Measurements from ENCODE around the gene METAP1. TPM values are rescaled to one million over a fixed set of nuclear protein-coding genes. Genes with fewer than 3 reads are reported as not detected.

The METAP1 gene
- total RNA-seq (37.5 TPM), polyA plus RNA-seq (10 to 100 TPM; 30.8 to 43.8 (median 33.0) TPM)

DNA sequence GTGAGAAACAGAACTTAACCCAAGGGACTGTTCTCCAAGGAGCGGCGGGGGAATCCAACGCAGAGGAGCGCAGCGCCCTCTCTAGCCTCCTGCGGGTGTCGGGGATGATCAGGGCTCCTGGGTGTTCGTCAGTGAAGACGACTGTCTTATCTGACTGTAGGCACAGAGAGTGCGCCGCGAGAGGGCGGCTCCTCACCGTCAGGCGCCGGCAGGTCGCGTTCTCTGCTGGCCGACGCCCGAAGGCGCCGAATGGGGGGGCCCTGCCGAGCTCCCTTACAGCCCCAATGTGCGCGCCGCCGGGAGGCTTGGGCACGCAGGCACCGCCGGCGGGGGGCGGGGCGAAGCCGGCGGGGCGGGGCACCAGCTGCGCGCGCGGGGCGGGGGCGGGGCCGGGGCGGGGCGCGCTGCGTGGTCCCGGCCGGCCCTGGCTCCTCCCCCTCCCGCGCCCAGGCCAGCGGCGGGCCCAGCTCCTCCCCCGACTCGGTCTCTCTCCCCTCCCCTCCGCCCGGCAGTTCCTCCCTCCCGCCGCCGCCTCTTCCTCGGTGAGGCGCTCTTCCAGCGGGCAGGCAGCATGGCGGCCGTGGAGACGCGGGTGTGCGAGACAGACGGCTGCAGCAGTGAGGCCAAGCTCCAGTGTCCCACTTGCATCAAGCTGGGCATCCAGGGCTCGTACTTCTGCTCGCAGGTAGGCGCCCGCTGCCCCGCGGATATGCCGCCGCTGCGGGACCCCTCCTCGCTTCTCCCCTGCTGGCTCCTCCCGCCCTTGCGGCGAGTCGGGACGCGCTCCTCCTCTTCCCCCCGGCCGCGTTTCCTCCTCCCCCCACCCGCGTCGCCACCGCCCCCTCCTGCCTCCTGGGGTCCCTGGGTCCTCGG is at the start of gene METAP1:
Gene METAP1 (plus strand): TSS at position 539 of the 873 bp plus-strand sequence. CDS start 33 bp downstream, at position 572.
- Histone ChIP-seq H3K27me3 (ENCODE audit: control insufficient read depth, insufficient read depth, low read length) (no peaks in the 10 kb centered on the region), H3K9me3 (ENCODE audit: control insufficient read depth in 2 of 2, low read length in 2 of 2) (no peaks in the 10 kb centered on the region), H3K36me3 (ENCODE audit: control insufficient read depth, insufficient read depth, low read length) (no peaks in the 10 kb centered on the region), H3K4me1 (ENCODE audit: control insufficient read depth, insufficient read depth, low read length, poor library complexity, severe bottlenecking) (peaks cover 23% of the 10 kb centered on the region), H3K27ac (ENCODE audit: insufficient read depth, low read length, poor library complexity, severe bottlenecking) (peak within 1 kb of the TSS; percentile 92), H3K4me3 (ENCODE audit: low read depth, low read length) (peak within 1 kb of the TSS; percentile 94)
- peak; percentile 94 to 99 (median 96) for DNase-seq
- Mint-ChIP-seq H3K36me3 (peaks cover 6% of the 10 kb centered on the region), H3K9me3 (peaks cover 0 to 2% (median 0%) of the 10 kb centered on the region in 7 donors), H3K27ac (peak within 1 kb of the TSS; percentile 99), H3K27me3 (no peaks in the 10 kb centered on the region), H3K4me3 (peak within 1 kb of the TSS; percentile 83 to 95 (median 94)), H3K4me1 (peaks cover 31 to 53% (median 41%) of the 10 kb centered on the region in 4 donors)
- peak; percentile 93 to 94 for ATAC-seq (ENCODE audit: low read depth in 2 of 2)

DNA sequence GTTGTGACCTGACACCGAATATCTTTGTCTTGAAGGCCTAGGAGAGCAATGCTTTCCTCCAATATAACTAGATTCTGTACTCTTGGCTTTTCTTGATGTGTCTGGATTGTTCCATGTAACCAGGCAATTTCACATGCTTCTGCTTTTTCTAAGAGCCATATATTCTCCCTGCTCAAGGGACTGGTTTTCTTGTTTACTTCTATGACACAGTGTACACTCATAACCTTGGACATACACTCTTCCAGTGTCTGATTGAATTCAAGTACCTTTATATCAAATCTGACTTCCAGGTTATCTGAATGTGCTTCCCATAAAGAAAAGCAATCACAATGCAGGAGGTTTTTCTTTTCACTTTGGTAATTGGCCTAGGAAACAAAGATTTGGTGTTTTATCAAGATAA is 49.2 kb upstream of the METAP1 start:
- Mint-ChIP-seq H3K27ac (no peak overlapping the region), H3K36me3 (no peaks in the 10 kb centered on the region), H3K4me3 (no peak overlapping the region), H3K27me3 (peaks cover 10% of the 10 kb centered on the region), H3K9me3 (no peaks in the 10 kb centered on the region), H3K4me1 (no peaks in the 10 kb centered on the region)
- H3K27ac ChIP-seq (ENCODE audit: insufficient read depth, low read length, poor library complexity, severe bottlenecking), result no peak overlapping the region
- H3K36me3 ChIP-seq (ENCODE audit: control insufficient read depth, insufficient read depth, low read length), result no peaks in the 10 kb centered on the region
- H3K9me3 ChIP-seq (ENCODE audit: control insufficient read depth in 2 of 2, low read length in 2 of 2), result no peaks in the 10 kb centered on the region
- no peaks in the 10 kb centered on the region for H3K27me3 ChIP-seq (ENCODE audit: control insufficient read depth, insufficient read depth, low read length)
- no peak overlapping the region for H3K4me3 ChIP-seq (ENCODE audit: low read depth, low read length)
- ATAC-seq (ENCODE audit: low read depth in 2 of 2) (no peak), DNase-seq (no peak)
- no peaks in the 10 kb centered on the region for H3K4me1 ChIP-seq (ENCODE audit: control insufficient read depth, insufficient read depth, low read length, poor library complexity, severe bottlenecking)

DNA sequence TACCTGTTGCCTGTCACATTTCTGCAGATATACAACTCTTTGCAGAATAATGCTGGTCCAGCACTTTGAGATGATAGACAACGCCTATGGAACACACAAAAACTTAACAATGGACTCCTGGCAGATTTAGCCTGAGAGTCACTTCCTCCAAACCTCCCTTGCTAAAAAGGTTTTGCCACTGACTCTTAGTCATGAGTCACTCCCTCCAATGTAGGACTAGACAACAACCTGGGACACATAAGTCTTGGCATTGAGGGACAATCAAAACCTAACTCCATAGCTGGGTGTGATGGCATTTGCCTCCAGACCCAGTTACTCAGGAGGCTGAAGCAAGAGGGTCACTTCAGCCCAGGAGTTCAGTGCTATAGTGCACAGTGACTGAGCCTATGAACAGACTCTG is 44.6 kb upstream of the METAP1 start:
- no peak overlapping the region for H3K4me3 Mint-ChIP-seq
- H3K4me1 ChIP-seq (ENCODE audit: control insufficient read depth, insufficient read depth, low read length, poor library complexity, severe bottlenecking), result no peaks in the 10 kb centered on the region
- peaks cover 0 to under 1% (median 0%) of the 10 kb centered on the region in 7 donors for H3K9me3 Mint-ChIP-seq
- DNase-seq (no peak), ATAC-seq (ENCODE audit: low read depth in 2 of 2) (no peak)
- H3K27me3 Mint-ChIP-seq, result peaks cover 15% of the 10 kb centered on the region
- no peaks in the 10 kb centered on the region for H3K27me3 ChIP-seq (ENCODE audit: control insufficient read depth, insufficient read depth, low read length)
- no peaks in the 10 kb centered on the region for H3K36me3 ChIP-seq (ENCODE audit: control insufficient read depth, insufficient read depth, low read length)
- no peak overlapping the region for H3K27ac ChIP-seq (ENCODE audit: insufficient read depth, low read length, poor library complexity, severe bottlenecking)
- no peak overlapping the region for H3K4me3 ChIP-seq (ENCODE audit: low read depth, low read length)
- H3K4me1 Mint-ChIP-seq, result no peaks in the 10 kb centered on the region
- no peak overlapping the region for H3K27ac Mint-ChIP-seq
- H3K36me3 Mint-ChIP-seq, result no peaks in the 10 kb centered on the region
- no peaks in the 10 kb centered on the region for H3K9me3 ChIP-seq (ENCODE audit: control insufficient read depth in 2 of 2, low read length in 2 of 2)

DNA sequence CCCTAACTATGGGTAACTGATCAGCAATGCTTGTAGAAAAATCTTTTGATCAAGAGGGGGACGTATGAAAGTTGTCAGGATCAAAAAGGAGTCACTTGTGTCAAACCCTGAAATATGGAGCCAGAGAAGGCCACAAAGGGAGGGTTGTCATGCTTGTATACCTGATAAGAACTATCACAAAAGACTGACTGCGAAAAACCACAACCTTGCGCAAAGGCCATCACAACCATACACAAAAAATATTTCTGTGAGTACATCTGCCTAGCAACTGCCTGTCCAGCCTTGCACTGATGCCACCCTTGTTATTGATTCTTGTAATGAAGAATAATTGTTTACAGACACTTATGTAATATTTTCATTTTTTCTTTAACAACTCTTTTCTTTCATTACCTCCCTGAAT is 43.8 kb upstream of the METAP1 start:
- Histone ChIP-seq H3K4me1 (ENCODE audit: control insufficient read depth, insufficient read depth, low read length, poor library complexity, severe bottlenecking) (no peaks in the 10 kb centered on the region), H3K4me3 (ENCODE audit: low read depth, low read length) (no peak overlapping the region), H3K27ac (ENCODE audit: insufficient read depth, low read length, poor library complexity, severe bottlenecking) (no peak overlapping the region), H3K27me3 (ENCODE audit: control insufficient read depth, insufficient read depth, low read length) (no peaks in the 10 kb centered on the region), H3K36me3 (ENCODE audit: control insufficient read depth, insufficient read depth, low read length) (no peaks in the 10 kb centered on the region), H3K9me3 (ENCODE audit: control insufficient read depth in 2 of 2, low read length in 2 of 2) (no peaks in the 10 kb centered on the region)
- no peaks in the 10 kb centered on the region for H3K36me3 Mint-ChIP-seq
- H3K27me3 Mint-ChIP-seq, result peaks cover 9% of the 10 kb centered on the region
- peak overlapping the region in 1 of 3 donors; percentile 25 for H3K27ac Mint-ChIP-seq
- H3K4me1 Mint-ChIP-seq, result no peaks in the 10 kb centered on the region
- DNase-seq (no peak), ATAC-seq (ENCODE audit: low read depth in 2 of 2) (no peak)
- H3K4me3 Mint-ChIP-seq, result no peak overlapping the region
- H3K9me3 Mint-ChIP-seq, result peaks cover 0 to 1% (median 0%) of the 10 kb centered on the region in 7 donors

DNA sequence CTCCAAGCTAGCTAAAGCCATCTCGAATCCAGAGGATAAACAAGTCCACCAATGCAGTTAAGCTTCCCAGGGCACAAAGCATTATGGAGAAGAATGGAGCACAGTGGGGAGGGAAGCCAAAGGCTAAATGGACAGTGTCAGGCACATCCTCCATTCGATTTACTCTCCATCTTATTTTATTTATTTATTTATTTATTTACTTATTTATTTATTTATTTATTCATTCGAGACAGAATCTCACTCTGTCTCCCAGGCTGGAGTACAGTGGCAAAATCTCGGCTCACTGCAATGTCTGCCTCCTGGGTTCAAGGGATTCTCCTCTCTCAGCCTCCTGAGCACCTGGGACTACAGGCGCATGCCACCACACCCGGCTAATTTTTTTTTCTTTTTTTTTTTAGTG is 40.3 kb upstream of the METAP1 start:
- Mint-ChIP-seq H3K9me3 (peaks cover 0 to 1% (median 0%) of the 10 kb centered on the region in 7 donors), H3K4me3 (no peak overlapping the region), H3K27ac (no peak overlapping the region), H3K36me3 (no peaks in the 10 kb centered on the region), H3K27me3 (peaks cover 9% of the 10 kb centered on the region), H3K4me1 (peaks cover 0 to 3% (median 0%) of the 10 kb centered on the region in 4 donors)
- DNase-seq, result no peak
- H3K36me3 ChIP-seq (ENCODE audit: control insufficient read depth, insufficient read depth, low read length), result no peaks in the 10 kb centered on the region
- H3K27me3 ChIP-seq (ENCODE audit: control insufficient read depth, insufficient read depth, low read length), result no peaks in the 10 kb centered on the region
- no peak overlapping the region for H3K27ac ChIP-seq (ENCODE audit: insufficient read depth, low read length, poor library complexity, severe bottlenecking)
- no peak for ATAC-seq (ENCODE audit: low read depth in 2 of 2)
- no peak overlapping the region for H3K4me3 ChIP-seq (ENCODE audit: low read depth, low read length)
- H3K4me1 ChIP-seq (ENCODE audit: control insufficient read depth, insufficient read depth, low read length, poor library complexity, severe bottlenecking), result no peaks in the 10 kb centered on the region
- no peaks in the 10 kb centered on the region for H3K9me3 ChIP-seq (ENCODE audit: control insufficient read depth in 2 of 2, low read length in 2 of 2)

DNA sequence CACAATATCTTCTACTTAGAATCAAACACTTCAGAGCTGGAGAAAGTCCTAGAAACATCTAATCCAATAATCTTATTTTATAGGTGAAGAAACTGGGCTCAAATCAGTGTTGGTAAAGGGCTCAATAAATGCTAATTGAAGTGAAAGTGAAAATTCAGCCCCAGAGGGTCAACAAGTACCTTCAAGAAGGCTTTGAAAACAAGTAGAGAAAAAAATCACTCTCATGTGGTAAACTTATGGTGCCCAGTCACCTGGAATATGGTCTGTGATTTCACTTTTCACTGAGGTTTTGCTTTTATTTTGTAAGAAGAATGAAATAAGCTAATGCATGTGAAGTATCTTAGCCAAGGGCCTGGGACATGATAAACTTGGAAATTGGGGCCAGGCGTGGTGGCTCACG is 37.5 kb upstream of the METAP1 start:
- peak in 1 of 3 donors; percentile 2 for DNase-seq
- H3K36me3 Mint-ChIP-seq, result no peaks in the 10 kb centered on the region
- peaks cover 0 to 1% (median 0%) of the 10 kb centered on the region in 7 donors for H3K9me3 Mint-ChIP-seq
- H3K27me3 Mint-ChIP-seq, result peaks cover 5% of the 10 kb centered on the region
- Histone ChIP-seq H3K36me3 (ENCODE audit: control insufficient read depth, insufficient read depth, low read length) (no peaks in the 10 kb centered on the region), H3K4me3 (ENCODE audit: low read depth, low read length) (no peak overlapping the region), H3K27ac (ENCODE audit: insufficient read depth, low read length, poor library complexity, severe bottlenecking) (no peak overlapping the region), H3K27me3 (ENCODE audit: control insufficient read depth, insufficient read depth, low read length) (no peaks in the 10 kb centered on the region), H3K9me3 (ENCODE audit: control insufficient read depth in 2 of 2, low read length in 2 of 2) (no peaks in the 10 kb centered on the region), H3K4me1 (ENCODE audit: control insufficient read depth, insufficient read depth, low read length, poor library complexity, severe bottlenecking) (no peaks in the 10 kb centered on the region)
- no peak overlapping the region for H3K4me3 Mint-ChIP-seq
- no peak overlapping the region for H3K27ac Mint-ChIP-seq
- H3K4me1 Mint-ChIP-seq, result peaks cover 0 to 3% (median 0%) of the 10 kb centered on the region in 4 donors
- ATAC-seq (ENCODE audit: low read depth in 2 of 2), result no peak

DNA sequence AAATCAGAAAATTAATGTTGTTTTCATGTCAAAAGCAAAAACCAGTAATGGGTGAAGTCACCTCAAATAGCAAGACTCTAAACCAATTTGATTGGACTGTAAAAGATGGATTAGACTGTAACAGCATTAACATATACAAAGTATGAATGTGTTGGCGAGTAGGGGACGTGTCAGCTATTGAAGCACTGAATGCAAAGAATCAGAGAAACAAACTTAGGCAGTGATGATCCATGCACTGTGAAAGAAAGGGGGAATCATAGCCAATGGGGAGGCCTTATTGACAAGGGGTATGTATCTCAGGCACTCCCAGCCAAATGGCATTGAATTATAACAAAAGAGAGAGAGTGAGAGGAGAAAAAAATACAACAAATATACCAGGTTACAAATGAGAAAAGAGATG is 36.1 kb upstream of the METAP1 start:
- no peaks in the 10 kb centered on the region for H3K4me1 ChIP-seq (ENCODE audit: control insufficient read depth, insufficient read depth, low read length, poor library complexity, severe bottlenecking)
- peaks cover 3% of the 10 kb centered on the region for H3K27me3 ChIP-seq (ENCODE audit: control insufficient read depth, insufficient read depth, low read length)
- no peak overlapping the region for H3K4me3 ChIP-seq (ENCODE audit: low read depth, low read length)
- no peak for ATAC-seq (ENCODE audit: low read depth in 2 of 2)
- no peaks in the 10 kb centered on the region for H3K9me3 ChIP-seq (ENCODE audit: control insufficient read depth in 2 of 2, low read length in 2 of 2)
- Mint-ChIP-seq H3K36me3 (no peaks in the 10 kb centered on the region), H3K27me3 (peaks cover 5% of the 10 kb centered on the region), H3K4me3 (no peak overlapping the region), H3K9me3 (peaks cover 0 to 1% (median 0%) of the 10 kb centered on the region in 7 donors), H3K4me1 (peaks cover 0 to 3% (median 0%) of the 10 kb centered on the region in 4 donors), H3K27ac (no peak overlapping the region)
- no peaks in the 10 kb centered on the region for H3K36me3 ChIP-seq (ENCODE audit: control insufficient read depth, insufficient read depth, low read length)
- no peak for DNase-seq
- no peak overlapping the region for H3K27ac ChIP-seq (ENCODE audit: insufficient read depth, low read length, poor library complexity, severe bottlenecking)

DNA sequence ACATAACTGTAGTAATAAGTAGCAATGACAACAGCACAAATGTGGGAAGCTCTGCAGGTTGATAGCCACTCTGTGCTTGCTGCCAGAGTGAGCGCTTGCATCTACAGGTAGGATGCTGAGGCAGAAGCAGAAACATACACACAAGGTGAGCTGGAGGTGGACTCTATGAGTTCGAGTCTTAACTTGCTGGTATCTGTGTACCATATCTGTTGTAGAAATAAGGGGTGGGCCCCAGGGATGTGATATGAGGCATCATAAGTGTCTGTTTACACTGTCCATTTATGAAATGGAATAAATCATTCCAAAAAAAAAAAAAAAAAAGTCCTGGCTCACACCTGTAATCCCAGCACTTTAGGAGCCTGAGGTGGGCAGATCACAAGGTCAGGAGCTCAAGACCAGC is 33.8 kb upstream of the METAP1 start:
- ATAC-seq (ENCODE audit: low read depth in 2 of 2) (no peak), DNase-seq (no peak)
- H3K27me3 Mint-ChIP-seq, result peaks cover 13% of the 10 kb centered on the region
- no peaks in the 10 kb centered on the region for H3K36me3 ChIP-seq (ENCODE audit: control insufficient read depth, insufficient read depth, low read length)
- peaks cover 0 to 3% (median under 1%) of the 10 kb centered on the region in 4 donors for H3K4me1 Mint-ChIP-seq
- H3K27ac ChIP-seq (ENCODE audit: insufficient read depth, low read length, poor library complexity, severe bottlenecking), result no peak overlapping the region
- no peaks in the 10 kb centered on the region for H3K4me1 ChIP-seq (ENCODE audit: control insufficient read depth, insufficient read depth, low read length, poor library complexity, severe bottlenecking)
- H3K27me3 ChIP-seq (ENCODE audit: control insufficient read depth, insufficient read depth, low read length), result peaks cover 7% of the 10 kb centered on the region
- no peak overlapping the region for H3K4me3 ChIP-seq (ENCODE audit: low read depth, low read length)
- no peaks in the 10 kb centered on the region for H3K9me3 Mint-ChIP-seq
- H3K27ac Mint-ChIP-seq, result no peak overlapping the region
- H3K4me3 Mint-ChIP-seq, result no peak overlapping the region
- no peaks in the 10 kb centered on the region for H3K36me3 Mint-ChIP-seq
- no peaks in the 10 kb centered on the region for H3K9me3 ChIP-seq (ENCODE audit: control insufficient read depth in 2 of 2, low read length in 2 of 2)
